Right cardiac atrium (tissue), 5 donors: ENCODE measurements around the gene RHBDL3. TPM values are rescaled to one million over a fixed set of nuclear protein-coding genes. Genes with fewer than 3 reads are reported as not detected.

Source experiments
- ATAC-seq, 2 donors: fragments of 200-7000 bp; cut with Tn5 transposase; one replicate each; pipeline versions ENCODE4 v1.8.0 to v1.9.1; 2020; ENCODE audit warnings: moderate library complexity in 2 of 2, mild to moderate bottlenecking in 1 of 2
- DNase-seq, 3 donors: peaks; one replicate each; pipeline ENCODE4 v3.0.0-alpha.2; 2020
- H3K27ac ChIP-seq: one replicate; pipeline ENCODE4 v1.5.1; 2013; ENCODE audit warnings: mild to moderate bottlenecking, low read length, control low read depth, moderate library complexity
- H3K27me3 ChIP-seq: one replicate; pipeline ENCODE4 v1.6.1; 2013; ENCODE audit not compliant: control insufficient read depth, insufficient read depth
- H3K4me1 ChIP-seq: one replicate; pipeline ENCODE4 v1.6.1; 2013; ENCODE audit warnings: low read length; ENCODE audit not compliant: control insufficient read depth, insufficient read depth
- H3K4me3 ChIP-seq: one replicate; pipeline ENCODE4 v1.5.1; 2013; ENCODE audit warnings: low read length, control low read depth
- H3K9me3 ChIP-seq: one replicate; pipeline ENCODE4 v1.6.1; 2013; ENCODE audit warnings: low read length; ENCODE audit not compliant: control insufficient read depth
- WGBS: extraction: QIAGEN DNeasy Blood & Tissue Kit; methylation state at CpG from one replicate; pipeline ENCODE4 v1.1.7; 2013; 5-methylcytosine and 5-hydroxymethylcytosine counted together
- intact Hi-C, 4 donors: fragments of 100-400 bp; cut with DNase I; formaldehyde crosslinking; loops; one replicate each; pipeline versions ENCODE4 v1.11.0 to v1.14.0; 2022 to 2023
- polyA plus RNA-seq: library from polyadenylated mRNA; stranded (reverse); fragments of 200-250 nt; gene quantifications from one replicate; pipeline ENCODE4 v1.2.3, GENCODE V29; 2013
- total RNA-seq, 4 donors: library from RNA; stranded (reverse); fragmentation: NEBNext Ultra II Directional; extraction: Animal tissue kit (Norgen Biotek cat#: 25700); gene quantifications; one replicate each; pipeline ENCODE4 v1.2.1, GENCODE V29; 2021
- donor health status: healthy with polysubstance abuse.
- donor health status: DM: no; HTN: yes; CAD: no.
- donor health status: DM: no; HTN: no; CAD: no.
- donor health status: DM: no; HTN: yes; CAD: no; lungs with severe emphysema.
- donor health status: DM: yes; HTN: yes; CAD: no.

The RHBDL3 gene
- total and polyA plus RNA-seq, 5 donors = 19.6 to 51.1 (median 40.0) TPM

DNA sequence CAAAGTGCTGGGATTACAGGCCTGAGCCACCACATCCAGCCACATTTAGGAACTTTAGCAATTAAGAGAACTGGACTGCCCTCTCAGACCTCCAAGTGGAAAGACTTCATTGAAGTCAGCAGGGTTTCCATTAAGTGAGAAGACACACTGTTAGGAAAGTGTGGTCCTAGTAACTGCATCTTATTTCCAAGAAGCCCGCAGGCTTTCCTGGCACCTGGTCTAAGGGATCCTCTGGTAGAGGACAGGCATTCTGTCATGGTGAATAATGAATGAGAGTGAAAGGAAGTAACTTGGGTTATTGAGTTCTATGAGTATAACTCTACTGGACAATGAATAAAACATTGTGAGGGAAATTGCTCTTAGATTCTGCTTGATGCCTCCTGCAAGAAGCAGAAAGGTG, 62.3 kb downstream of the RHBDL3 start:
- no peak overlapping the region for H3K4me3 ChIP-seq
- WGBS = 98% methylated on average over 1 of the region's 1 CpG
- no peaks in the 10 kb centered on the region for H3K27me3 ChIP-seq
- DNase-seq (no peak), ATAC-seq (no peak)
- intact Hi-C loops = no loop called here
- no peak overlapping the region for H3K27ac ChIP-seq
- H3K4me1 ChIP-seq = no peaks in the 10 kb centered on the region
- H3K9me3 ChIP-seq = no peaks in the 10 kb centered on the region

DNA sequence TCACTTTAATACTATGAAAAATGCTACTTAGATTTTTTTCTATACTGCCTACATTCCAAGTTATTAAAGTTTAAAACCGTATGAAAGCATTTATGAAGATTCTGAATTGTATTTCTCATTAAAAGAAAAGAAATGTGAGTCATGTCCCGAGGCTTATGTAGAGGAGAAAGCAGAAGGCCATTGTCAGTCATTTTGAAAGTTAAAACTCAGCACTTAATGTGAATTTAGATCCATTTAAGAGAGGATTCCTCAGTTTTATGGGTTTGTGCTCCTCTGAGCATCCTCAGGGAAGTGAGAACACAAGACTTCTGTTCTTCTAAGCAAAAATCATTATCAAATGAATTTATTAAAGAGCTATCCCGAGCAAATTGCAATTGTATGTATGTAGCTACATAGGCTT, 64.5 kb downstream of the RHBDL3 start:
- 77% methylated on average over 3 of the region's 3 CpGs for WGBS
- DNase-seq (no peak), ATAC-seq (no peak)
- no peaks in the 10 kb centered on the region for H3K27me3 ChIP-seq
- no peaks in the 10 kb centered on the region for H3K4me1 ChIP-seq
- H3K27ac ChIP-seq = no peak overlapping the region
- intact Hi-C loops = no loop called here
- H3K4me3 ChIP-seq = no peak overlapping the region
- no peaks in the 10 kb centered on the region for H3K9me3 ChIP-seq

- Histone ChIP-seq H3K9me3 (no peaks in the 10 kb centered on the region), H3K27me3 (no peaks in the 10 kb centered on the region), H3K27ac (no peak overlapping the region), H3K4me1 (no peaks in the 10 kb centered on the region), H3K4me3 (no peak overlapping the region)
- intact Hi-C loops = no loop called here
- DNase-seq = no peak
- 81% methylated on average over 3 of the region's 3 CpGs for WGBS
- no peak for ATAC-seq
Observed at GRCh38 chr17:32331243-32332040, 65.8 kb downstream of the RHBDL3 start.

- H3K4me1 ChIP-seq = no peaks in the 10 kb centered on the region
- ATAC-seq (no peak), DNase-seq (no peak)
- no peaks in the 10 kb centered on the region for H3K27me3 ChIP-seq
- intact Hi-C loops = no loop called here
- H3K9me3 ChIP-seq = no peaks in the 10 kb centered on the region
- no peak overlapping the region for H3K4me3 ChIP-seq
- 94% methylated on average over 2 of the region's 2 CpGs for WGBS
- no peak overlapping the region for H3K27ac ChIP-seq
Observed at GRCh38 chr17:32333187-32333586, 67.6 kb downstream of the RHBDL3 start.

- Histone ChIP-seq H3K4me3 (no peak overlapping the region), H3K27me3 (no peaks in the 10 kb centered on the region), H3K27ac (no peak overlapping the region), H3K9me3 (no peaks in the 10 kb centered on the region), H3K4me1 (no peaks in the 10 kb centered on the region)
- no peak for ATAC-seq
- intact Hi-C loops = no loop called here
- no peak for DNase-seq
Observed at GRCh38 chr17:32335046-32335445, 69.4 kb downstream of the RHBDL3 start.

DNA sequence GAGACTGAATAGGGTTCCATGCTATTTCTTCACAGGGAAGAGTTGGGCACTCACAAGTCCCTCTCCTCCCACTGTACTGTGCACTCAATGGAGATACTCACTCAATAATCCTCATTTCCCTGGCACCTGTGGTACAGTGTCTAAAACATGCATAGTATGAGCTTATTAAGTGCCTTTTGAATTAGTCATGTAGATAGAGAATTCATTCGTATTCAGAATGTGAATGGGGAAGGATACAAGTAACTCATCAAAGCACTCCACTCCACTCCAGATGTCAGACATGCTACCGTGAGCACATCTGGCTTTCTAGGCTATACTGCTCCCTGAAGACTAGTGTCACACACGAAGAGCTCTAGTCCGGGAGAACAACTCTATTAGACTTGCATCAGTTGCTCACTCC, 70.1 kb downstream of the RHBDL3 start:
- ATAC-seq (no peak), DNase-seq (no peak)
- Histone ChIP-seq H3K27me3 (no peaks in the 10 kb centered on the region), H3K9me3 (no peaks in the 10 kb centered on the region), H3K4me1 (no peaks in the 10 kb centered on the region), H3K27ac (no peak overlapping the region), H3K4me3 (no peak overlapping the region)
- intact Hi-C loops = no loop called here
- 70% methylated on average over 4 of the region's 4 CpGs for WGBS

DNA sequence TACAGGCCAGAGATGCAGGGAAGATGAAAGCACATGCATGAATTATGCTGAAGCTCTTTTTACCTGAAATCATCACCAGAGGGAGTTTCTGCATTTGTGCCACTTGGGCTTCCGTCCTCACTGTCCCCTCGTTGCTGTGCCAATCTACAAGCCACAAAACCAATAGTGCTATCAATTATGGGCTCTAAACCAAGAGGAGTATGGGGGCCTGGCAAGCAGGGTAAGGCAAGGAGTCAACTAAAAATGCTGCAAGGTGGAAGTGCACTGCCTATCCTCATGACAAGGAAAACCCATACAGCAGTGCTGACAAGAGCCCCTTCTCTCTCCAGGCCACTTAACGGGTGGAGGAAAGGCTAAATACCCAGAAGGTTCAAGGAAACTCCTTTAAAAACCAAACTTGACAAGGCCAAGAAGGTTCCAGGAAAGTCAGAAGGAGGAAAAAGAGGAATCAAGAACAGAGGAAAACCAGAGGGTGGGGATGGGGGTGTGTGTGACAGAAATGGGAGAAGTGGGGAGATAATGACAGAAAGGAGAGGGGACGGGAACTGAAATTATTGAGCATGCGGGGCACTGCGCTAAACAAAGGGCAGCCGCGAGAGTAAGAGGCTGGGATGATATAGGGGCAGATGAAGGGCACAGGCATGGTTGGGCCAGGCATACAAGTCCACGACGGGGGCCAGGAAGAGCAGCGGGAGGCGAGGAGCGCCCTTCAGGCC, 75.7 kb downstream of the RHBDL3 start:
- Histone ChIP-seq H3K9me3 (no peaks in the 10 kb centered on the region), H3K4me3 (peak overlapping the region; percentile 72), H3K4me1 (peaks cover 3% of the 10 kb centered on the region), H3K27me3 (no peaks in the 10 kb centered on the region), H3K27ac (peak overlapping the region; percentile 93)
- ATAC-seq = no peak
- intact Hi-C loops = no loop called here
- WGBS = 3% methylated on average over 13 of the region's 13 CpGs
- DNase-seq = no peak

DNA sequence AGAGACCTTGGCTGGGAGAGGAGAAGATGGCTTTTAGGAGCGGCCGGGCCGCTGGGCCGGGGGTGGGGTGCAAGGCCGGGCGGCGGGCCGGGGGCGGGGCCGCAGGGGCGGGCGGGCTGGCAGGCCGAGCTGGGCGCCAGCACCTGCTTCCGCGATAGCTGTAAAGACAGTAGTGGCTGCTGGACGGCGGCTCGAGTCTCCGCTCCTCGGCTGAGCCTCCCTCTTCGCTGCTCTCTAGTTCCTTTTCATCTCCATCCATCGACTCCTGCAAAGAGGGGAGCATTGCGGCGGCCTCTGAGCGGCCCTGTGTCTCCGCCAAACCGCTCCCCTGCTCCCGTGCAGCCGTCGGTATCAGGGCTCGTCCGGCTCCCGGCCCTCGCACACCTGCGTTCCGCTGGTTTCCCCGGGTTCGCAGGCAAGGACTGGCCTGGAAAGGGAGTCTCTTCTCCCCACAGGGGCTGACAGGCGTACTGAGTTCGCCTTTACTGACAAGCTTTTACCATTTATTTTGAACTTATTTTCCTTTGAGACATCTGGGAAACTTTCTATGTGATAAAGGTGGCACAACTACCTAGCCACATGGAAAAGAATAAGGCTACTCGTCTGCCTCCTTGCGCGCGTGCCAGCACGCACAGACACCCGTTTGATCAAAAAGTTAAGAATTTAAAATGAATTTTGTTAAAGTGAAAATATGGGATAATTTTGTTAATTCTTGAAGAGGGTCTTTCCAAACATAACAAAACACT, 76.4 kb downstream of the RHBDL3 start, which contains the start of gene C17orf75:
Gene C17orf75, minus strand, starts transcription at position 317 of the 746 bp plus-strand sequence. Its CDS starts 34 bp downstream, at position 283.
- peak; percentile 95 for ATAC-seq
- intact Hi-C loops = no loop called here
- peaks cover 3% of the 10 kb centered on the region for H3K4me1 ChIP-seq
- H3K4me3 ChIP-seq = peak within 1 kb of the TSS; percentile 72
- 5% methylated on average over 47 of the region's 47 CpGs for WGBS
- H3K9me3 ChIP-seq = no peaks in the 10 kb centered on the region
- no peaks in the 10 kb centered on the region for H3K27me3 ChIP-seq
- H3K27ac ChIP-seq = peak within 1 kb of the TSS; percentile 93
- peak; percentile 79 to 91 (median 90) for DNase-seq

DNA sequence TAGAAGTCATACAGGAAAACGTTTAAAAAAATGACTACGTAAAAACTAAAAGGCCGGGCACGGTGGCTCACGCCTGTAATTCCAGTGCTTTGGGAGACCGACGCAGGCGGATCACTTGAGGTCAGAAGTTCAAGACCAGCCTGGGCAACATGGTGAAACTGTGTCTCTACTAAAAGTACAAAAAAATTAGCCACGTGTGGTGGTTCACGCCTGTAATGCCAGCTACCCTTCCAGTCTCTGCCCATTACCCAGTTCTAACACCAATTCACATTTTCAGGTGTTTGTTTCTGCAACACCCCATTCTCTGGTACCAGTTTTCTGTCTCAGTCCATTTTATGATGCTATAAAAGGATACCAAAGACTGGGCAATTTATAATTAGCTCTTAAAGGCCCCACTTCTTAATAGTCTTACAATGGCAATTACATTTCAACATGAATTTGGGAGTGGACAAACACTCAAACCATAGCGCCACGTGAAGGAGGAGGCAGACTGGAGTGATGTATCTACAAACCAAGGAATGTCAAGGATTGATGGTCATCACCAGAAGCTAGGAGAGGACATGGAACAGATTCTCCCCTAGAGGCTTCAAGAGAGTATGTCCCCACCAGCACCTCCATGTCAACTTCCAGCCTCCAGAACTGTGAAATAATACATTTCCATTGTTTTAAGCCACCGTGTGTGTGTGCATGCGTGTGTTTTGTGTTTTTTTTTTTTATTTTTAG, 77.1 kb downstream of the RHBDL3 start:
- intact Hi-C loops = no loop called here
- H3K4me3 ChIP-seq = peak overlapping the region; percentile 72
- no peaks in the 10 kb centered on the region for H3K9me3 ChIP-seq
- peaks cover 3% of the 10 kb centered on the region for H3K4me1 ChIP-seq
- H3K27ac ChIP-seq = no peak overlapping the region
- DNase-seq (no peak), ATAC-seq (no peak)
- 62% methylated on average over 14 of the region's 14 CpGs for whole genome bisulfite sequencing
- H3K27me3 ChIP-seq = no peaks in the 10 kb centered on the region

GRCh38 chr17:32345951-32346600, 80.4 kb downstream of the RHBDL3 start:
- DNase-seq (no peak), ATAC-seq (no peak)
- H3K4me3 ChIP-seq = no peak overlapping the region
- no peak overlapping the region for H3K27ac ChIP-seq
- H3K4me1 ChIP-seq = peaks cover 3% of the 10 kb centered on the region
- H3K27me3 ChIP-seq = no peaks in the 10 kb centered on the region
- intact Hi-C loops = no loop called here
- H3K9me3 ChIP-seq = no peaks in the 10 kb centered on the region
- WGBS = 86% methylated on average over 11 of the region's 11 CpGs
